K562 (cell line): ENCODE measurements around the gene ZNF768. TPM values are rescaled to one million over a fixed set of nuclear protein-coding genes. Genes with fewer than 3 reads are reported as not detected.

Experiments used
- CREB3 ChIP-seq: fragments of 450-650 bp; conservative IDR thresholded peaks from 2 replicates; pipeline ENCODE4 v1.6.1; 2016; ENCODE audit warnings: missing genetic modification characterization, low read depth, mild to moderate bottlenecking, missing compliant biosample characterization, moderate library complexity
- ELF4 ChIP-seq: fragments of 450-650 bp; formaldehyde crosslinking; IDR thresholded peaks from 2 replicates; pipeline ENCODE4 v1.4.0; 2022; ENCODE audit warnings: missing genetic modification characterization
- PHF21A ChIP-seq: fragments of 450-650 bp; IDR thresholded peaks from 2 replicates; pipeline ENCODE4 v1.6.1; 2017; ENCODE audit warnings: low read depth, borderline replicate concordance
- RCOR1 ChIP-seq, 2 experiments: IDR thresholded peaks; 2 replicates each; pipeline ENCODE4 v1.6.1; 2012; ENCODE audit warnings: low read depth in 2 of 2, low read length in 2 of 2, borderline replicate concordance in 1 of 2, improper control_type of control experiment in 1 of 2
- SIN3B ChIP-seq: fragments of 450-650 bp; IDR thresholded peaks from 2 replicates; pipeline ENCODE4 v1.6.1; 2017; ENCODE audit warnings: low read depth, mild to moderate bottlenecking, moderate library complexity
- SRF ChIP-seq, 2 experiments: fragments of 250-450, 450-650 bp in 1 of 2; sonication (Bioruptor Pico) in 1 of 2; sonication (generic) in 1 of 2; formaldehyde crosslinking; IDR thresholded peaks; 2 replicates each; pipeline versions ENCODE4 v1.5.0 to v1.5.1; 2020 to 2022; ENCODE audit warnings: mild to moderate bottlenecking in 1 of 2, missing genetic modification reagents in 1 of 2
- TBL1XR1 ChIP-seq, 2 experiments: IDR thresholded peaks; 2 replicates each; pipeline ENCODE4 v1.6.1; 2012; ENCODE audit warnings: improper control_type of control experiment in 2 of 2, low read length in 2 of 2, mild to moderate bottlenecking in 1 of 2
- TOE1 ChIP-seq, 2 experiments: fragments of 450-650 bp in 1 of 2; sonication (generic) in 1 of 2; formaldehyde crosslinking in 1 of 2; IDR thresholded peaks; 2 replicates each; pipeline versions ENCODE4 v1.7.1 to v1.8.0; 2016 to 2022; ENCODE audit warnings: borderline replicate concordance in 2 of 2, mild to moderate bottlenecking in 2 of 2, antibody characterized with exemption in 1 of 2, inconsistent platforms in 1 of 2, low read depth in 1 of 2, missing genetic modification reagents in 1 of 2, moderate library complexity in 1 of 2
- U2AF2 ChIP-seq: fragments of 200-400 bp; formaldehyde crosslinking; optimal IDR thresholded peaks from 2 replicates; pipeline ENCODE3; 2017; ENCODE audit warnings: low read depth, mild to moderate bottlenecking, low read length
- ZKSCAN8 ChIP-seq: fragments of 200-800 bp; sonication (Bioruptor generic); IDR thresholded peaks from 2 replicates; pipeline ENCODE4 v1.6.1; 2016; ENCODE audit warnings: missing genetic modification characterization, missing compliant biosample characterization
- ZNF584 ChIP-seq: fragments of 200-800 bp; sonication (Bioruptor generic); IDR thresholded peaks from 2 replicates; pipeline ENCODE4 v1.6.1; 2016; ENCODE audit warnings: low read depth, mild to moderate bottlenecking, missing genetic modification characterization, missing compliant biosample characterization
- ZNF75A ChIP-seq: fragments of 450-650 bp; formaldehyde crosslinking; IDR thresholded peaks from 2 replicates; pipeline ENCODE4 v1.4.0; 2020; ENCODE audit warnings: mild to moderate bottlenecking
- ZNF77 ChIP-seq: fragments of 250-450 bp; sonication (Bioruptor Pico); IDR thresholded peaks from 2 replicates; pipeline ENCODE4 v1.5.0; 2020
- polyA plus RNA-seq, 8 experiments: library from polyadenylated mRNA; depleted of rRNA in 4 of 8; stranded (reverse) in 5 of 8; unstranded in 3 of 8; fragments of >200 nt; fragmentation: Nextera tagmentation in 2 of 8; fragmentation: Illumina TruSeq in 1 of 8; extraction: Ambion mirVana in 2 of 8; extraction: Trizol in 1 of 8; gene quantifications; 2 replicates each; pipeline versions ENCODE4 v1.2.1 to v1.2.3, GENCODE V29; 2011 to 2014; ENCODE audit warnings: inconsistent platforms in 1 of 8, missing spikeins in 1 of 8
- total RNA-seq, 7 experiments: library from RNA; depleted of rRNA in 6 of 7; stranded (reverse); fragments of >200 nt in 6 of 7; fragmentation: Illumina TruSeq in 2 of 7; extraction: Trizol in 2 of 7; gene quantifications; 2 replicates each; pipeline versions ENCODE4 v1.2.1 to v1.2.3, GENCODE V29; 2011 to 2021; ENCODE audit warnings: low replicate concordance in 1 of 7
- TF ChIP-seq, protein P1 (sequence below): fragments of 450-650 bp; formaldehyde crosslinking; conservative IDR thresholded peaks from 2 replicates; pipeline ENCODE4 v1.4.0; 2022; ENCODE audit warnings: mild to moderate bottlenecking, missing genetic modification characterization
- TF ChIP-seq, protein P2 (sequence below): fragments of 250-450 bp; sonication (Bioruptor Pico); IDR thresholded peaks from 2 replicates; pipeline ENCODE4 v1.5.0; 2022; ENCODE audit warnings: mild to moderate bottlenecking
- TF ChIP-seq, protein P3 (sequence below): sonication (generic); formaldehyde crosslinking; IDR thresholded peaks from 2 replicates; pipeline ENCODE4 v1.8.1; 2023; ENCODE audit warnings: mild to moderate bottlenecking, missing genetic modification reagents
- TF ChIP-seq, protein P4 (sequence below): fragments of 250-450 bp; sonication (Bioruptor Pico); IDR thresholded peaks from 2 replicates; pipeline ENCODE4 v1.8.0; 2021; ENCODE audit warnings: borderline replicate concordance, mild to moderate bottlenecking, moderate library complexity; ENCODE audit not compliant: poor library complexity, severe bottlenecking
- TF ChIP-seq, protein P5 (sequence below): conservative IDR thresholded peaks from 2 replicates; pipeline ENCODE4 v1.6.1; 2011; ENCODE audit warnings: low read depth, mild to moderate bottlenecking, low read length; ENCODE audit not compliant: control insufficient read depth

Gene ZNF768
- total and polyA plus RNA-seq, 9 of the 15 experiments (the other 6 are each of a cell fraction or from before 2014, with no cell fraction given): 0.13 to 50.7 (median 26.9) TPM

- no peak for TF ChIP-seq U2AF2
- TF ChIP-seq TBL1XR1 (IDR thresholded peaks at IDR 0.05; ENCODE audit: low read length in 2 of 2): no peak
- TF ChIP-seq, protein P1, sequence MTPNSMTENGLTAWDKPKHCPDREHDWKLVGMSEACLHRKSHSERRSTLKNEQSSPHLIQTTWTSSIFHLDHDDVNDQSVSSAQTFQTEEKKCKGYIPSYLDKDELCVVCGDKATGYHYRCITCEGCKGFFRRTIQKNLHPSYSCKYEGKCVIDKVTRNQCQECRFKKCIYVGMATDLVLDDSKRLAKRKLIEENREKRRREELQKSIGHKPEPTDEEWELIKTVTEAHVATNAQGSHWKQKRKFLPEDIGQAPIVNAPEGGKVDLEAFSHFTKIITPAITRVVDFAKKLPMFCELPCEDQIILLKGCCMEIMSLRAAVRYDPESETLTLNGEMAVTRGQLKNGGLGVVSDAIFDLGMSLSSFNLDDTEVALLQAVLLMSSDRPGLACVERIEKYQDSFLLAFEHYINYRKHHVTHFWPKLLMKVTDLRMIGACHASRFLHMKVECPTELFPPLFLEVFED: 0 out of 2 replicates have a peak, but pooled peaks have one; percentile 29
- TF ChIP-seq CREB3 (tag): no peak
- TF ChIP-seq, protein P2, sequence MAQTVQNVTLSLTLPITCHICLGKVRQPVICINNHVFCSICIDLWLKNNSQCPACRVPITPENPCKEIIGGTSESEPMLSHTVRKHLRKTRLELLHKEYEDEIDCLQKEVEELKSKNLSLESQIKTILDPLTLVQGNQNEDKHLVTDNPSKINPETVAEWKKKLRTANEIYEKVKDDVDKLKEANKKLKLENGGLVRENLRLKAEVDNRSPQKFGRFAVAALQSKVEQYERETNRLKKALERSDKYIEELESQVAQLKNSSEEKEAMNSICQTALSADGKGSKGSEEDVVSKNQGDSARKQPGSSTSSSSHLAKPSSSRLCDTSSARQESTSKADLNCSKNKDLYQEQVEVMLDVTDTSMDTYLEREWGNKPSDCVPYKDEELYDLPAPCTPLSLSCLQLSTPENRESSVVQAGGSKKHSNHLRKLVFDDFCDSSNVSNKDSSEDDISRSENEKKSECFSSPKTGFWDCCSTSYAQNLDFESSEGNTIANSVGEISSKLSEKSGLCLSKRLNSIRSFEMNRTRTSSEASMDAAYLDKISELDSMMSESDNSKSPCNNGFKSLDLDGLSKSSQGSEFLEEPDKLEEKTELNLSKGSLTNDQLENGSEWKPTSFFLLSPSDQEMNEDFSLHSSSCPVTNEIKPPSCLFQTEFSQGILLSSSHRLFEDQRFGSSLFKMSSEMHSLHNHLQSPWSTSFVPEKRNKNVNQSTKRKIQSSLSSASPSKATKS (CRISPR knock-in tag): no peak
- no peak for TF ChIP-seq ZKSCAN8 (CRISPR knock-in tag)
- TF ChIP-seq, protein P3, sequence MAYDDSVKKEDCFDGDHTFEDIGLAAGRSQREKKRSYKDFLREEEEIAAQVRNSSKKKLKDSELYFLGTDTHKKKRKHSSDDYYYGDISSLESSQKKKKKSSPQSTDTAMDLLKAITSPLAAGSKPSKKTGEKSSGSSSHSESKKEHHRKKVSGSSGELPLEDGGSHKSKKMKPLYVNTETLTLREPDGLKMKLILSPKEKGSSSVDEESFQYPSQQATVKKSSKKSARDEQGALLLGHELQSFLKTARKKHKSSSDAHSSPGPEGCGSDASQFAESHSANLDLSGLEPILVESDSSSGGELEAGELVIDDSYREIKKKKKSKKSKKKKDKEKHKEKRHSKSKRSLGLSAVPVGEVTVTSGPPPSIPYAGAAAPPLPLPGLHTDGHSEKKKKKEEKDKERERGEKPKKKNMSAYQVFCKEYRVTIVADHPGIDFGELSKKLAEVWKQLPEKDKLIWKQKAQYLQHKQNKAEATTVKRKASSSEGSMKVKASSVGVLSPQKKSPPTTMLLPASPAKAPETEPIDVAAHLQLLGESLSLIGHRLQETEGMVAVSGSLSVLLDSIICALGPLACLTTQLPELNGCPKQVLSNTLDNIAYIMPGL: no peak
- TF ChIP-seq ZNF75A (CRISPR knock-in tag): no peak
- TF ChIP-seq, protein P4, sequence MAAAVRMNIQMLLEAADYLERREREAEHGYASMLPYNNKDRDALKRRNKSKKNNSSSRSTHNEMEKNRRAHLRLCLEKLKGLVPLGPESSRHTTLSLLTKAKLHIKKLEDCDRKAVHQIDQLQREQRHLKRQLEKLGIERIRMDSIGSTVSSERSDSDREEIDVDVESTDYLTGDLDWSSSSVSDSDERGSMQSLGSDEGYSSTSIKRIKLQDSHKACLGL (CRISPR knock-in tag): no peak
- no peak for TF ChIP-seq SIN3B
- 0 out of 2 replicates have a peak, but pooled peaks have one; percentile 31 for TF ChIP-seq PHF21A
- TF ChIP-seq TOE1 (IDR thresholded peaks at IDR 0.05; ENCODE audit: borderline replicate concordance): no peak; the same call in 1 of the 2 replicates
- no peak for TF ChIP-seq TOE1 (CRISPR knock-in tag; IDR thresholded peaks at IDR 0.05; ENCODE audit: borderline replicate concordance, low read depth)
- no peak for TF ChIP-seq ELF4
- no peak for TF ChIP-seq ZNF77 (CRISPR knock-in tag)
- peak in 1 of 2 experiments; percentile 4; a peak in 2 of 4 replicates for TF ChIP-seq RCOR1 (IDR thresholded peaks at IDR 0.05; ENCODE audit: borderline replicate concordance in 1 of 2, low read depth in 2 of 2, low read length in 2 of 2)
- TF ChIP-seq ZNF584 (CRISPR knock-in tag): no peak
- TF ChIP-seq, protein P5, sequence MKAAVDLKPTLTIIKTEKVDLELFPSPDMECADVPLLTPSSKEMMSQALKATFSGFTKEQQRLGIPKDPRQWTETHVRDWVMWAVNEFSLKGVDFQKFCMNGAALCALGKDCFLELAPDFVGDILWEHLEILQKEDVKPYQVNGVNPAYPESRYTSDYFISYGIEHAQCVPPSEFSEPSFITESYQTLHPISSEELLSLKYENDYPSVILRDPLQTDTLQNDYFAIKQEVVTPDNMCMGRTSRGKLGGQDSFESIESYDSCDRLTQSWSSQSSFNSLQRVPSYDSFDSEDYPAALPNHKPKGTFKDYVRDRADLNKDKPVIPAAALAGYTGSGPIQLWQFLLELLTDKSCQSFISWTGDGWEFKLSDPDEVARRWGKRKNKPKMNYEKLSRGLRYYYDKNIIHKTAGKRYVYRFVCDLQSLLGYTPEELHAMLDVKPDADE: no peak
- TF ChIP-seq SRF (CRISPR knock-in tag; IDR thresholded peaks at IDR 0.05): no peak; a peak in 1 of 4 replicates
Measured at GRCh38 chr16:30558789-30559377, 32.5 kb upstream of the ZNF768 start (continued).
